H9 (cell line): ENCODE results near the gene ANKRD13C. TPM values are rescaled to one million over a fixed set of nuclear protein-coding genes. Genes with fewer than 3 reads are reported as not detected.

Source experiments
- DNase-seq: peaks from one replicate; pipeline ENCODE4 v3.0.0-alpha.2; 2017
- H2AFZ ChIP-seq: one replicate; pipeline ENCODE4 v1.6.1; 2013; ENCODE audit warnings: mild to moderate bottlenecking, low read length, control low read depth, moderate library complexity
- H2AK5ac ChIP-seq: 2 replicates; pipeline ENCODE4 v1.6.1; 2013; ENCODE audit warnings: low read length, control low read depth, mixed read lengths; ENCODE audit not compliant: insufficient read length
- H2BK120ac ChIP-seq: one replicate; pipeline ENCODE4 v1.6.1; 2013; ENCODE audit warnings: low read depth, mild to moderate bottlenecking, low read length, control low read depth, inconsistent platforms; ENCODE audit not compliant: poor library complexity, severe bottlenecking
- H2BK12ac ChIP-seq: 2 replicates; pipeline ENCODE4 v1.6.1; 2013; ENCODE audit warnings: low read length, control low read depth, mixed read lengths, low read depth; ENCODE audit not compliant: insufficient read length
- H2BK15ac ChIP-seq: 2 replicates; pipeline ENCODE4 v1.6.1; 2013; ENCODE audit warnings: low read depth, low read length, control low read depth
- H2BK20ac ChIP-seq: one replicate; pipeline ENCODE4 v1.6.1; 2013; ENCODE audit warnings: low read depth, mild to moderate bottlenecking, low read length, control low read depth, inconsistent platforms; ENCODE audit not compliant: poor library complexity, severe bottlenecking
- H2BK5ac ChIP-seq: 2 replicates; pipeline ENCODE4 v1.6.1; 2013; ENCODE audit warnings: low read length, control low read depth, mixed read lengths; ENCODE audit not compliant: insufficient read length
- H3K14ac ChIP-seq: 2 replicates; pipeline ENCODE4 v1.6.1; 2013; ENCODE audit warnings: low read length, control low read depth; ENCODE audit not compliant: insufficient read depth
- H3K18ac ChIP-seq: 2 replicates; pipeline ENCODE4 v1.6.1; 2013; ENCODE audit warnings: low read depth, mild to moderate bottlenecking, mixed read lengths, low read length, control low read depth; ENCODE audit not compliant: insufficient read length
- H3K23ac ChIP-seq: 2 replicates; pipeline ENCODE4 v1.6.1; 2013; ENCODE audit warnings: low read length, control low read depth, mixed read lengths, low read depth; ENCODE audit not compliant: insufficient read length
- H3K23me2 ChIP-seq: 2 replicates; pipeline ENCODE4 v1.6.1; 2013; ENCODE audit warnings: low read depth, mild to moderate bottlenecking, mixed read lengths, low read length, control low read depth; ENCODE audit not compliant: insufficient read length, poor library complexity, severe bottlenecking
- H3K27ac ChIP-seq: 2 replicates; pipeline ENCODE4 v1.5.1; 2013; ENCODE audit warnings: low read length, control low read depth, mixed read lengths, low read depth; ENCODE audit not compliant: insufficient read length
- H3K27me3 ChIP-seq: 2 replicates; pipeline ENCODE4 v1.6.1; 2013; ENCODE audit warnings: low read length, control low read depth, inconsistent platforms; ENCODE audit not compliant: insufficient read depth
- H3K4ac ChIP-seq: 2 replicates; pipeline ENCODE4 v1.6.1; 2013; ENCODE audit warnings: low read depth, mild to moderate bottlenecking, control low read depth, inconsistent platforms, low read length, moderate library complexity
- H3K4me1 ChIP-seq: 2 replicates; pipeline ENCODE4 v1.6.1; 2013; ENCODE audit warnings: low read length, control low read depth, inconsistent platforms; ENCODE audit not compliant: insufficient read depth
- H3K4me2 ChIP-seq: 2 replicates; pipeline ENCODE4 v1.6.1; 2013; ENCODE audit warnings: low read length, control low read depth, mixed read lengths; ENCODE audit not compliant: insufficient read length, insufficient read depth
- H3K56ac ChIP-seq: 2 replicates; pipeline ENCODE4 v1.6.1; 2013; ENCODE audit warnings: low read depth, mild to moderate bottlenecking, mixed read lengths, low read length, control low read depth; ENCODE audit not compliant: insufficient read length
- H3K79me1 ChIP-seq: 2 replicates; pipeline ENCODE4 v1.6.1; 2013; ENCODE audit warnings: low read depth, mild to moderate bottlenecking, moderate library complexity, low read length, control low read depth, inconsistent platforms; ENCODE audit not compliant: insufficient read depth, poor library complexity, severe bottlenecking
- H3K79me2 ChIP-seq: 2 replicates; pipeline ENCODE4 v1.6.1; 2013; ENCODE audit warnings: low read length, control low read depth, inconsistent platforms; ENCODE audit not compliant: insufficient read depth
- H3K9ac ChIP-seq: 2 replicates; pipeline ENCODE4 v1.6.1; 2013; ENCODE audit warnings: low read length, control low read depth, mixed read lengths; ENCODE audit not compliant: insufficient read length; ENCODE audit errors: extremely low read depth
- H3K9me3 ChIP-seq: one replicate; pipeline ENCODE4 v1.6.1; 2013; ENCODE audit warnings: low read depth, low read length, inconsistent platforms; ENCODE audit not compliant: control insufficient read depth
- H3T11ph ChIP-seq: one replicate; pipeline ENCODE4 v1.6.1; 2013; ENCODE audit warnings: mild to moderate bottlenecking, low read length, control low read depth, inconsistent platforms
- H4K20me1 ChIP-seq: one replicate; pipeline ENCODE4 v1.6.1; 2013; ENCODE audit not compliant: control insufficient read depth, insufficient read length, insufficient read depth
- H4K5ac ChIP-seq: 2 replicates; pipeline ENCODE4 v1.6.1; 2013; ENCODE audit warnings: low read depth, mild to moderate bottlenecking, mixed read lengths, low read length, control low read depth; ENCODE audit not compliant: insufficient read length
- H4K8ac ChIP-seq: replicated peaks from 2 replicates; pipeline ENCODE4 v1.6.1; 2013; ENCODE audit warnings: low read length, control low read depth, mixed read lengths, low read depth; ENCODE audit not compliant: insufficient read length
- H4K91ac ChIP-seq: 2 replicates; pipeline ENCODE4 v1.6.1; 2013; ENCODE audit warnings: low read depth, mild to moderate bottlenecking, moderate library complexity, mixed read lengths, low read length, control low read depth; ENCODE audit not compliant: insufficient read length
- H3K27ac Mint-ChIP-seq, 3 experiments: 2 replicates in 2 of 3; 3 replicates in 1 of 3; pipeline ENCODE4 v1.8.0; 2020 to 2021; ENCODE audit warnings: mixed read lengths in 3 of 3, mild to moderate bottlenecking in 1 of 3, moderate library complexity in 1 of 3
- H3K27me3 Mint-ChIP-seq: 2 replicates; pipeline ENCODE4 v1.8.0; 2021; ENCODE audit warnings: low read depth, mild to moderate bottlenecking, moderate library complexity, mixed read lengths
- H3K36me3 Mint-ChIP-seq, 3 experiments: 2 replicates in 2 of 3; 3 replicates in 1 of 3; pipeline ENCODE4 v1.8.0; 2020 to 2021; ENCODE audit warnings: low read depth in 3 of 3, mixed read lengths in 3 of 3; ENCODE audit not compliant: insufficient read depth in 1 of 3
- H3K4me1 Mint-ChIP-seq, 2 experiments: 2 replicates each; pipeline ENCODE4 v1.8.0; 2020; ENCODE audit warnings: mixed read lengths in 2 of 2
- H3K4me3 Mint-ChIP-seq, 2 experiments: 2 replicates in 1 of 2; 3 replicates in 1 of 2; pipeline ENCODE4 v1.8.0; 2020 to 2021; ENCODE audit warnings: mild to moderate bottlenecking in 2 of 2, mixed read lengths in 2 of 2, moderate library complexity in 1 of 2
- H3K9me3 Mint-ChIP-seq, 2 experiments: 2 replicates in 1 of 2; 3 replicates in 1 of 2; pipeline ENCODE4 v1.8.0; 2020; ENCODE audit warnings: mild to moderate bottlenecking in 2 of 2, mixed read lengths in 2 of 2, moderate library complexity in 1 of 2
- CTCF ChIP-seq: fragments of 200-600 bp; sonication (generic); conservative IDR thresholded peaks from 3 replicates; pipeline ENCODE4 v1.8.0; 2021; ENCODE audit warnings: antibody characterized with exemption, mild to moderate bottlenecking
- total RNA-seq: library from RNA; stranded (reverse); gene quantifications from 2 replicates; pipeline ENCODE4 v1.2.1, GENCODE V29; 2021

The ANKRD13C gene
- total RNA-seq, 1 experiment from 2014 or later, result 19.7 TPM

- Histone ChIP-seq H3K27me3 (no peaks in the 10 kb centered on the region), H3K18ac (no peak overlapping the region), H3K23me2 (no peaks in the 10 kb centered on the region), H2BK20ac (no peak overlapping the region), H3K4me1 (no peaks in the 10 kb centered on the region), H3K4me2 (no peak overlapping the region), H3K9ac (no peak overlapping the region), H3K79me1 (peaks cover 4% of the 10 kb centered on the region), H3K9me3 (no peaks in the 10 kb centered on the region), H4K5ac (no peak overlapping the region), H3K4ac (no peak overlapping the region), H4K20me1 (no peaks in the 10 kb centered on the region), H3K27ac (no peak overlapping the region), H3K23ac (no peak overlapping the region), H4K91ac (no peak overlapping the region), H2BK15ac (no peak overlapping the region), H2BK120ac (no peak overlapping the region), H3K56ac (no peak overlapping the region), H3T11ph (no peak overlapping the region), H2AK5ac (no peak overlapping the region), H3K14ac (no peak overlapping the region), H2BK5ac (no peak overlapping the region), H2AFZ (no peak overlapping the region), H3K79me2 (no peaks in the 10 kb centered on the region), H4K8ac (no peak overlapping the region), H2BK12ac (no peak overlapping the region)
- Mint-ChIP-seq H3K27ac (peak overlapping the region in 1 of 3 experiments; percentile 36; a peak in 2 of 7 replicates), H3K27me3 (no peaks in the 10 kb centered on the region), H3K36me3 (peaks cover 7 to 16% (median 15%) of the 10 kb centered on the region in 3 experiments; a peak in 6 of 7 replicates), H3K9me3 (no peaks in the 10 kb centered on the region), H3K4me1 (no peaks in the 10 kb centered on the region), H3K4me3 (no peak overlapping the region)
- DNase-seq, result no peak
- TF ChIP-seq CTCF, result no peak
These were observed 34.8 kb downstream of the ANKRD13C start for GRCh38 chr1:70319750-70320149.
